Type B pancreatic cell (in vitro differentiated cells): ENCODE data around the gene SPINK1. TPM values are rescaled to one million over a fixed set of nuclear protein-coding genes. Genes with fewer than 3 reads are reported as not detected.
"Not testable (repeated sequence)": the region's sequence is repeated elsewhere in the genome, so short reads cannot be mapped to it uniquely, and the experiment has no call there.

ENCODE experiments used
- DNase-seq: peaks from one replicate; pipeline ENCODE4 v3.0.0; 2021; ENCODE audit warnings: mixed read lengths; ENCODE audit not compliant: unreplicated experiment; ENCODE audit errors: extremely low spot score
- H3K27ac Mint-ChIP-seq: 2 replicates; pipeline ENCODE4 v1.8.0; 2021; ENCODE audit warnings: mild to moderate bottlenecking, mixed read lengths
- H3K27me3 Mint-ChIP-seq: 2 replicates; pipeline ENCODE4 v1.8.0; 2021; ENCODE audit warnings: mixed read lengths
- H3K36me3 Mint-ChIP-seq: 2 replicates; pipeline ENCODE4 v1.8.0; 2021; ENCODE audit warnings: mixed read lengths
- H3K4me1 Mint-ChIP-seq: one replicate; pipeline ENCODE4 v1.8.0; 2021; ENCODE audit warnings: mixed read lengths; ENCODE audit not compliant: unreplicated experiment
- H3K4me3 Mint-ChIP-seq: 2 replicates; pipeline ENCODE4 v1.8.0; 2021; ENCODE audit warnings: mild to moderate bottlenecking, mixed read lengths
- H3K9me3 Mint-ChIP-seq: 2 replicates; pipeline ENCODE4 v1.8.0; 2021; ENCODE audit warnings: mixed read lengths
- total RNA-seq: library from RNA; stranded (reverse); gene quantifications from 2 replicates; pipeline ENCODE4 v1.2.1, GENCODE V29; 2021; ENCODE audit warnings: low replicate concordance
- TF ChIP-seq, protein P1 (sequence below): fragments of 200-600 bp; sonication (generic); conservative IDR thresholded peaks from 2 replicates; pipeline ENCODE4 v1.5.0; 2021; ENCODE audit warnings: antibody characterized with exemption, mild to moderate bottlenecking

The SPINK1 gene
- total RNA-seq, 1 donor from 2014 or later, result 930 TPM

- TF ChIP-seq, protein P1, sequence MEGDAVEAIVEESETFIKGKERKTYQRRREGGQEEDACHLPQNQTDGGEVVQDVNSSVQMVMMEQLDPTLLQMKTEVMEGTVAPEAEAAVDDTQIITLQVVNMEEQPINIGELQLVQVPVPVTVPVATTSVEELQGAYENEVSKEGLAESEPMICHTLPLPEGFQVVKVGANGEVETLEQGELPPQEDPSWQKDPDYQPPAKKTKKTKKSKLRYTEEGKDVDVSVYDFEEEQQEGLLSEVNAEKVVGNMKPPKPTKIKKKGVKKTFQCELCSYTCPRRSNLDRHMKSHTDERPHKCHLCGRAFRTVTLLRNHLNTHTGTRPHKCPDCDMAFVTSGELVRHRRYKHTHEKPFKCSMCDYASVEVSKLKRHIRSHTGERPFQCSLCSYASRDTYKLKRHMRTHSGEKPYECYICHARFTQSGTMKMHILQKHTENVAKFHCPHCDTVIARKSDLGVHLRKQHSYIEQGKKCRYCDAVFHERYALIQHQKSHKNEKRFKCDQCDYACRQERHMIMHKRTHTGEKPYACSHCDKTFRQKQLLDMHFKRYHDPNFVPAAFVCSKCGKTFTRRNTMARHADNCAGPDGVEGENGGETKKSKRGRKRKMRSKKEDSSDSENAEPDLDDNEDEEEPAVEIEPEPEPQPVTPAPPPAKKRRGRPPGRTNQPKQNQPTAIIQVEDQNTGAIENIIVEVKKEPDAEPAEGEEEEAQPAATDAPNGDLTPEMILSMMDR, result no peak
- no peak overlapping the region for H3K4me3 Mint-ChIP-seq
- no peak for DNase-seq
- H3K9me3 Mint-ChIP-seq, result peaks cover 4% of the 10 kb centered on the region
- H3K4me1 Mint-ChIP-seq, result no peaks in the 10 kb centered on the region
- H3K27ac Mint-ChIP-seq, result no peak overlapping the region
- no peaks in the 10 kb centered on the region for H3K36me3 Mint-ChIP-seq
- H3K27me3 Mint-ChIP-seq, result peaks cover 63% of the 10 kb centered on the region
Observed at GRCh38 chr5:147876141-147876540, 44.7 kb upstream of the SPINK1 start.

DNA sequence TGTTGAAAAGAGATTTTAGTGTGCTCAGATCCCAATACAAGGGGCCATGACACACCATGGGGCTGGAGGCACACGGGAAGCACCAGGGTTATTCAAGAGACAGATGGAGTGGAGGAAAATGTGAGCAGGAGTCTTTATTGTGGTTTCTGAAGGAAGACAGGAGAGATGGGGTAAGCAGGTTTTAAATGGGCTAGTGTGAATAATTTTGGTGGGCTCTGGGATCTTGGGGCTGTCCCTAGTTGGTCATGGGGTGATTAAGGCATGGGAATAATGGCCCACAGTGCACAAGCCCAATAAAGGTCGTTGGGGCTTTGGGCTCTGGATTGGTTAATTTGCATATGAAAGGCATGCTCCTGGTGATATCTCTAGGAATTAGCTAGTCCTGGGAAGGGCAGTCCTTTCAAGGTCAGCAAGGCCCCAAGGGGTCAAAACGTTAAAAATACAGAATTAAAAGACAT lies 43.5 kb upstream of the SPINK1 start:
- Mint-ChIP-seq H3K27ac (no peak overlapping the region), H3K36me3 (no peaks in the 10 kb centered on the region), H3K9me3 (peaks cover 4% of the 10 kb centered on the region), H3K27me3 (peaks cover 73% of the 10 kb centered on the region), H3K4me1 (no peaks in the 10 kb centered on the region), H3K4me3 (no peak overlapping the region)
- DNase-seq, result no peak
- TF ChIP-seq, protein P1, result no peak

GRCh38 chr5:147874118-147874875 lies 42.8 kb upstream of the SPINK1 start:
- not testable (repeated sequence) for H3K4me1 Mint-ChIP-seq, DNase-seq, H3K36me3 Mint-ChIP-seq, H3K27ac Mint-ChIP-seq, H3K9me3 Mint-ChIP-seq, H3K4me3 Mint-ChIP-seq
- H3K27me3 Mint-ChIP-seq, result peaks cover 76% of the 10 kb centered on the region

GRCh38 chr5:147872744-147873435 lies 41.4 kb upstream of the SPINK1 start:
- not testable (repeated sequence) for H3K36me3 Mint-ChIP-seq, H3K9me3 Mint-ChIP-seq, DNase-seq, H3K4me1 Mint-ChIP-seq, H3K4me3 Mint-ChIP-seq, H3K27ac Mint-ChIP-seq
- peaks cover 81% of the 10 kb centered on the region for H3K27me3 Mint-ChIP-seq

- not testable (repeated sequence) for H3K36me3 Mint-ChIP-seq, H3K4me1 Mint-ChIP-seq, H3K27ac Mint-ChIP-seq, H3K9me3 Mint-ChIP-seq, DNase-seq, H3K4me3 Mint-ChIP-seq
- peaks cover 78% of the 10 kb centered on the region for H3K27me3 Mint-ChIP-seq
Observed at GRCh38 chr5:147871980-147872549, 40.6 kb upstream of the SPINK1 start.

DNA sequence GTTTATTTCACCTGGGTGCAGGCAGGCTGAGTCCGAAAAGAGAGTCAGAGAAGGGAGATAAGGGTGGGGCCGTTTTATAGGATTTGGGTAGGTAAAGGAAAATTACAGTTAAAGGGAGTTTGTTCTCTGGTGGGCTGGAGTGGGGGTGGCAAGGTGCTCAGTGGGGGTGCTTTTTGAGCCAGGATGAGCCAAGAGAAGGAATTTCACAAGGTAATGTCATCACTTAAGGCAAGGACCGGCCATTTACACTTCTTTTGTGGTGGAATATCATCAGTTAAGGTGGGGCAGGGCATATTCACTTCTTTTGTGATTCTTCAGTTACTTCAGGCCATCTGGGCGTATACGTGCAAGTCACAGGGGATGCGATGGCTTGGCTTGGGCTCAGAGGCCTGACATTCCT lies 38.4 kb upstream of the SPINK1 start:
- H3K4me1 Mint-ChIP-seq, DNase-seq, H3K9me3 Mint-ChIP-seq, H3K4me3 Mint-ChIP-seq, H3K36me3 Mint-ChIP-seq: not testable (repeated sequence)
- Mint-ChIP-seq H3K27ac (peak overlapping the region; percentile 71), H3K27me3 (peaks cover 67% of the 10 kb centered on the region)

DNA sequence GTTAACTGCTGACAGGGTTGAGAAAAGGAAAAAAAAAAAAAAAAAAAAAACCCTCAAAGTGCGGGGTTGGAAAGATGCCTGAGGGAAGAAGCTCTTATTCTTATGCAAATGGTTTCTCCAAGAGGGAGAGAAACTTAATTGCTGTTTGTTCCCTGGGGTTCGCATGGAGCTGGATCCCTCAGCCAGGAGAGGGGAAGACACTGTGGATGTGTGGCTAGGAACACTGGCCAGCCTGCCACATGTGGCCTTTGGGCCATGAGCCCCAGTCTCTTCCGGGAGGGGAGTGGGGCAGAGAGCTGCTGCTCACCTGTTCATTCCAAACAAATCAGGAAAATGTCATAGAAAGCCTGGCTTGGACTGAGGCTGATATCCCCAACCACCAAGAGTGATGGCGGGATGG lies 37.6 kb upstream of the SPINK1 start:
- DNase-seq, result no peak
- TF ChIP-seq, protein P1, result no peak
- H3K36me3 Mint-ChIP-seq, result peaks cover 5% of the 10 kb centered on the region
- peaks cover 59% of the 10 kb centered on the region for H3K27me3 Mint-ChIP-seq
- peak overlapping the region; percentile 77 for H3K27ac Mint-ChIP-seq
- no peak overlapping the region for H3K4me3 Mint-ChIP-seq
- H3K4me1 Mint-ChIP-seq, result no peaks in the 10 kb centered on the region
- H3K9me3 Mint-ChIP-seq, result no peaks in the 10 kb centered on the region
